ENCODE data around the gene MBTD1. TPM values are rescaled to one million over a fixed set of nuclear protein-coding genes. Genes with fewer than 3 reads are reported as not detected.
A peak's percentile ranks its signal among the peaks of the same experiment; 100 is the strongest.

The MBTD1 gene
- total RNA-seq, 6 experiments from 2014 or later, result 4.4 to 8.8 (median 7.4) TPM

DNA sequence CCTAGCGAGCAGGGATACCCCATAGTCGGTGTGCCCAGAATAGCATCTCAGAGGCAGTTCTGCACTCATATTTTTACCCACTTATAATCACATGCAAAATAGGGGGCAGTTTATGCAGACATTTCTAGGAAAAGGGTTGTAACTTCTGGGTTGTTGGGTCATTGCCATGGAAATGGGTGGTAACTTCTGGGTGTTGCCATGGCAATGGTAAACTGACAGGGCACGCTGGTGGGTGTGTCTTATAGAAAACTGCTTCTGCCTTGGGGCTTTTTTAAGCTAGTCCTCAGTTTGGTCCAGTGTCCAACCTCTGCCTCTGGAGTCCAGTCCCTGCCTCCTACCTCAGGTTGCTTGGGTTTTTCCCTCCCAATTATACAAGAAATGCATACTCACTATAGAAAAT is 131.8 kb downstream of the MBTD1 start:
- intact Hi-C loops (cut with DNase I), result no loop called here
- DNase-seq (no peak), ATAC-seq (peak in 1 of 4 donors; percentile 9)
- WGBS (ENCODE audit: insufficient coverage, low coverage, low lambda C conversion rate, missing lambda C conversion rate), result no CpG with 5 or more reads among the region's 3 CpGs
- Histone ChIP-seq H3K36me3 (no peaks in the 10 kb centered on the region), H3K4me1 (peaks cover 0 to 36% (median 3%) of the 10 kb centered on the region in 4 donors), H3K27me3 (no peaks in the 10 kb centered on the region), H3K27ac (no peak overlapping the region), H3K9me3 (no peaks in the 10 kb centered on the region), H3K4me3 (no peak overlapping the region)
- TF ChIP-seq, protein P1, sequence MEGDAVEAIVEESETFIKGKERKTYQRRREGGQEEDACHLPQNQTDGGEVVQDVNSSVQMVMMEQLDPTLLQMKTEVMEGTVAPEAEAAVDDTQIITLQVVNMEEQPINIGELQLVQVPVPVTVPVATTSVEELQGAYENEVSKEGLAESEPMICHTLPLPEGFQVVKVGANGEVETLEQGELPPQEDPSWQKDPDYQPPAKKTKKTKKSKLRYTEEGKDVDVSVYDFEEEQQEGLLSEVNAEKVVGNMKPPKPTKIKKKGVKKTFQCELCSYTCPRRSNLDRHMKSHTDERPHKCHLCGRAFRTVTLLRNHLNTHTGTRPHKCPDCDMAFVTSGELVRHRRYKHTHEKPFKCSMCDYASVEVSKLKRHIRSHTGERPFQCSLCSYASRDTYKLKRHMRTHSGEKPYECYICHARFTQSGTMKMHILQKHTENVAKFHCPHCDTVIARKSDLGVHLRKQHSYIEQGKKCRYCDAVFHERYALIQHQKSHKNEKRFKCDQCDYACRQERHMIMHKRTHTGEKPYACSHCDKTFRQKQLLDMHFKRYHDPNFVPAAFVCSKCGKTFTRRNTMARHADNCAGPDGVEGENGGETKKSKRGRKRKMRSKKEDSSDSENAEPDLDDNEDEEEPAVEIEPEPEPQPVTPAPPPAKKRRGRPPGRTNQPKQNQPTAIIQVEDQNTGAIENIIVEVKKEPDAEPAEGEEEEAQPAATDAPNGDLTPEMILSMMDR (IDR thresholded peaks at IDR 0.05), result no peak
- no peak for TF ChIP-seq POLR2A (IDR thresholded peaks at IDR 0.05)

Other genes with a start within 250 kb of the MBTD1 start
- gene SPAG9, start 139.2 kb downstream of the MBTD1 start, total RNA-seq, result 10 to 100 TPM; 35.2 to 49.7 (median 43.3) TPM
- 10 to 100 TPM; 31.1 to 88.1 (median 47.0) TPM for gene NME1, start 106.5 kb downstream of the MBTD1 start, total RNA-seq
- gene NME2, start 93.6 kb downstream of the MBTD1 start, total RNA-seq, result 100 to 1,000 TPM; 123 to 422 (median 176) TPM
- gene UTP18, start 497 bp upstream of the MBTD1 start, total RNA-seq, result 10 to 100 TPM; 12.0 to 15.3 (median 13.7) TPM

All from right lobe of liver (tissue), 6 donors.